B cell (primary cell): ENCODE measurements around the gene TAF1A. TPM values are rescaled to one million over a fixed set of nuclear protein-coding genes. Genes with fewer than 3 reads are reported as not detected.

Source experiments
- ATAC-seq: fragments of 200-7000 bp; cut with Tn5 transposase; one replicate; pipeline ENCODE4 v1.10.0; 2021; ENCODE audit warnings: low read depth, mild to moderate bottlenecking, moderate number of reproducible peaks, moderate library complexity
- CTCF ChIA-PET: fragments of 350-600 bp; sonication (Branson Sonifier 250); formaldehyde crosslinking; loops from one replicate; lab custom pipeline; 2021; ENCODE audit warnings: antibody characterized with exemption, inconsistent platforms; lab: Charles Lee
- POLR2A ChIA-PET: fragments of 350-600 bp; sonication (Branson Sonifier 250); formaldehyde crosslinking; loops from one replicate; lab custom pipeline; 2021; ENCODE audit warnings: antibody characterized with exemption; lab: Charles Lee
- DNase-seq: peaks from one replicate; pipeline ENCODE4 v3.0.0; 2013
- H2AFZ ChIP-seq: 2 replicates; pipeline ENCODE4 v1.6.1; 2012; ENCODE audit warnings: mild to moderate bottlenecking, low read depth, low read length; ENCODE audit not compliant: insufficient read depth, poor library complexity, severe bottlenecking
- H3K27ac ChIP-seq, 2 donors: 1 replicate in 1 of 2; 2 replicates in 1 of 2; pipeline ENCODE4 v1.5.1; 2012 to 2013; ENCODE audit warnings: low read length in 2 of 2, mild to moderate bottlenecking in 2 of 2, moderate library complexity in 1 of 2
- H3K27me3 ChIP-seq, 4 experiments: fragments of 200-600 bp in 1 of 4; sonication (generic) in 1 of 4; replicated peaks in 1 of 4; 1 replicate in 2 of 4; 2 replicates in 2 of 4; pipeline versions ENCODE4 v1.6.1 to v1.7.0; 2013 to 2016; ENCODE audit warnings: low read length in 3 of 4, mild to moderate bottlenecking in 2 of 4, mixed read lengths in 1 of 4, moderate library complexity in 1 of 4; ENCODE audit not compliant: insufficient read depth in 4 of 4, control insufficient read depth in 3 of 4; ENCODE audit errors: control extremely low read depth in 1 of 4
- H3K36me3 ChIP-seq, 2 experiments: replicated peaks in 1 of 2; 1 replicate in 1 of 2; 2 replicates in 1 of 2; pipeline versions ENCODE4 v1.6.1 to v1.7.1; 2013; ENCODE audit warnings: low read length in 1 of 2; ENCODE audit not compliant: insufficient read depth in 2 of 2, control insufficient read depth in 1 of 2; ENCODE audit errors: control extremely low read depth in 1 of 2, extremely low read depth in 1 of 2
- H3K4me1 ChIP-seq, 2 donors: fragments of 200-600 bp in 1 of 2; sonication (generic) in 1 of 2; 1 replicate in 1 of 2; 2 replicates in 1 of 2; pipeline versions ENCODE4 v1.5.1 to v1.6.1; 2013 to 2017; ENCODE audit warnings: low read length in 2 of 2; ENCODE audit not compliant: control insufficient read depth in 2 of 2, insufficient read depth in 2 of 2
- H3K4me2 ChIP-seq: replicated peaks from 2 replicates; pipeline ENCODE3; 2012; ENCODE audit warnings: mild to moderate bottlenecking, low read depth, low read length; ENCODE audit not compliant: poor library complexity, severe bottlenecking
- H3K4me3 ChIP-seq, 5 experiments: fragments of 200-600 bp in 1 of 5; sonication (generic) in 1 of 5; 1 replicate in 3 of 5; 2 replicates in 2 of 5; pipeline versions ENCODE4 v1.5.1 to v1.7.0; 2011 to 2016; ENCODE audit warnings: low read length in 4 of 5, mild to moderate bottlenecking in 4 of 5, low read depth in 2 of 5, control low read depth in 1 of 5, moderate library complexity in 1 of 5; ENCODE audit not compliant: insufficient read depth in 1 of 5; ENCODE audit errors: control extremely low read depth in 1 of 5, extremely low read depth in 1 of 5
- H3K79me2 ChIP-seq: fragments of 200-600 bp; sonication (generic); one replicate; pipeline ENCODE4 v1.6.0; 2016; ENCODE audit warnings: low read length; ENCODE audit not compliant: control insufficient read depth, insufficient read depth
- H3K9ac ChIP-seq: fragments of 200-600 bp; sonication (generic); 2 replicates; pipeline ENCODE4 v1.6.1; 2017; ENCODE audit warnings: mild to moderate bottlenecking, low read length, moderate library complexity
- H3K9me3 ChIP-seq, 3 donors: one replicate each; pipeline versions ENCODE4 v1.6.1 to v1.7.1; 2013; ENCODE audit warnings: low read length in 2 of 3; ENCODE audit not compliant: control insufficient read depth in 2 of 3, insufficient read depth in 1 of 3; ENCODE audit errors: control extremely low read depth in 1 of 3
- H4K20me1 ChIP-seq: 2 replicates; pipeline ENCODE4 v1.6.0; 2012; ENCODE audit warnings: mild to moderate bottlenecking, low read length; ENCODE audit not compliant: insufficient read depth, control insufficient read depth, poor library complexity, severe bottlenecking
- H3K27ac Mint-ChIP-seq: one replicate; pipeline ENCODE4 v1.8.0; 2021; ENCODE audit warnings: mixed read lengths
- H3K27me3 Mint-ChIP-seq: one replicate; pipeline ENCODE4 v1.8.0; 2021; ENCODE audit warnings: mixed read lengths
- H3K4me1 Mint-ChIP-seq: one replicate; pipeline ENCODE4 v1.8.0; 2021; ENCODE audit warnings: mixed read lengths
- H3K4me3 Mint-ChIP-seq: one replicate; pipeline ENCODE4 v1.8.0; 2021; ENCODE audit warnings: mixed read lengths
- H3K9me3 Mint-ChIP-seq: one replicate; pipeline ENCODE4 v1.8.0; 2022; ENCODE audit warnings: mixed read lengths; ENCODE audit not compliant: insufficient read depth
- CTCF ChIP-seq: fragments of 200-600 bp; IDR thresholded peaks from one replicate; pipeline ENCODE4 v1.8.0; 2022; ENCODE audit warnings: antibody characterized with exemption, mild to moderate bottlenecking
- EZH2 ChIP-seq: IDR thresholded peaks from 2 replicates; pipeline ENCODE4 v1.6.1; 2012; ENCODE audit warnings: borderline replicate concordance, low read depth, mild to moderate bottlenecking, moderate library complexity, low read length; ENCODE audit not compliant: insufficient read depth, poor library complexity, severe bottlenecking
- WGBS: methylation state at CpG from one replicate; pipeline ENCODE4 v1.1.5; 2013; ENCODE audit warnings: missing lambda C conversion rate; ENCODE audit not compliant: insufficient coverage; 5-methylcytosine and 5-hydroxymethylcytosine counted together
- intact Hi-C: fragments of 100-400 bp; cut with micrococcal nuclease; formaldehyde crosslinking; loops from one replicate; pipeline ENCODE4 v1.10.0; 2022
- polyA plus RNA-seq: library from polyadenylated mRNA; depleted of rRNA; stranded (reverse); fragments of >200 nt; gene quantifications from 2 replicates; pipeline ENCODE4 v1.2.3, GENCODE V29; 2012
- total RNA-seq, 2 donors: library from RNA; stranded (reverse); fragments of 120-200 nt in 1 of 2; gene quantifications; 1 replicate in 1 of 2; 2 replicates in 1 of 2; pipeline versions ENCODE4 v1.2.3 to v1.2.4, GENCODE V29; 2013 to 2022

Gene TAF1A
- total and polyA plus RNA-seq, 2 donors (not counting 1 experiment from before 2014, with no cell fraction given), result 12.7 to 23.7 TPM

- POLR2A ChIA-PET, result no interaction called here
- Mint-ChIP-seq H3K9me3 (no peaks in the 10 kb centered on the region), H3K4me1 (peaks cover 66% of the 10 kb centered on the region), H3K4me3 (peak overlapping the region; percentile 62), H3K27me3 (no peaks in the 10 kb centered on the region), H3K27ac (no peak overlapping the region)
- Histone ChIP-seq H3K9me3 (no peaks in the 10 kb centered on the region), H3K27me3 (no peaks in the 10 kb centered on the region), H2AFZ (no peak overlapping the region), H3K27ac (peak overlapping the region in 1 of 2 donors; percentile 92), H3K4me2 (peak overlapping the region; percentile 72), H3K4me1 (peaks cover 42 to 53% of the 10 kb centered on the region in 2 donors), H3K79me2 (peaks cover 66% of the 10 kb centered on the region), H3K36me3 (peaks cover 2 to 5% of the 10 kb centered on the region in 2 experiments), H3K9ac (no peak overlapping the region), H4K20me1 (no peaks in the 10 kb centered on the region), H3K4me3 (peak overlapping the region in 1 of 5 experiments; percentile 89)
- CTCF ChIA-PET, result no interaction called here
- DNase-seq (no peak), ATAC-seq (no peak)
- intact Hi-C loops, result loop anchor here (2.0 kb wide), 1 partner anchor 123 kb away; no protein-coding TSS in a partner anchor
- 33% methylated on average over 1 of the region's 1 CpG for WGBS
- TF ChIP-seq EZH2 (no peak), CTCF (no peak)
Observed at GRCh38 chr1:222588135-222588534, 1.6 kb downstream of the TAF1A start.

DNA sequence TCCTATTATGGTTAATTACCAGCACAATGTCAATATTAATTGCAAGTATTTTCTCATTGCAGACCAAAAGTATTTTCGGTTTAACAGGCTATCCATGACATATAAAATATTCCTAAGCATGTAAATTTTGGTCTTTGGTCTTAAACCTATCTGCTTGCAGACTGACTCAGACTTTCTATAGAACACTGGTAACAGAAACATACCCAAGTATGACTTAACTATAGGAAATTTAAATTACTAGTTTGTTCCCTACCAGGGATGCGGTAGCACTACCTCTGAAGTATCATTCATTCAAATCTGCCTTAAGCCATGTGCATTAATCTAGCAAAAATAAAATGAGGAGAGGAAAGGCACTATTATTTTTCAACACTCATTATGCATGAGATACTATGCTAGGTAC is 2.9 kb downstream of the TAF1A start:
- no peaks in the 10 kb centered on the region for H3K9me3 Mint-ChIP-seq
- H3K27ac ChIP-seq, result peak overlapping the region in 1 of 2 donors; percentile 52
- peaks cover 2 to 5% of the 10 kb centered on the region in 2 experiments for H3K36me3 ChIP-seq
- H3K79me2 ChIP-seq, result peaks cover 66% of the 10 kb centered on the region
- H4K20me1 ChIP-seq, result no peaks in the 10 kb centered on the region
- H3K27me3 Mint-ChIP-seq, result no peaks in the 10 kb centered on the region
- CTCF ChIA-PET, result no interaction called here
- H3K4me1 ChIP-seq, result peaks cover 54 to 65% of the 10 kb centered on the region in 2 donors
- H3K4me1 Mint-ChIP-seq, result peaks cover 79% of the 10 kb centered on the region
- H3K4me3 ChIP-seq, result no peak overlapping the region
- no peak overlapping the region for H3K4me3 Mint-ChIP-seq
- POLR2A ChIA-PET, result no interaction called here
- DNase-seq (no peak), ATAC-seq (no peak)
- TF ChIP-seq EZH2 (no peak), CTCF (no peak)
- intact Hi-C loops, result no loop called here
- H3K9me3 ChIP-seq, result peaks cover 0 to 3% (median 0%) of the 10 kb centered on the region in 3 donors
- no CpG with 5 or more reads among the region's 2 CpGs for WGBS
- peak overlapping the region; percentile 1 for H3K4me2 ChIP-seq
- no peak overlapping the region for H3K27ac Mint-ChIP-seq
- no peaks in the 10 kb centered on the region for H3K27me3 ChIP-seq
- no peak overlapping the region for H3K9ac ChIP-seq
- no peak overlapping the region for H2AFZ ChIP-seq
